Activated CD4-positive, alpha-beta T cell treated with anti-CD3 and anti-CD28 coated beads, Interleukin-2, amount 10 ng/mL, durations not matched to agents 7 days and 5 days (primary cell): ENCODE data around the gene PPP2R5D. TPM values are rescaled to one million over a fixed set of nuclear protein-coding genes. Genes with fewer than 3 reads are reported as not detected.
"Not testable (repeated sequence)": the region's sequence is repeated elsewhere in the genome, so short reads cannot be mapped to it uniquely, and the experiment has no call there.

Experiments used
- CTCF ChIA-PET: fragments of 350-600 bp; sonication (Branson Sonifier 250); formaldehyde crosslinking; loops from one replicate; lab custom pipeline; 2021; ENCODE audit warnings: antibody characterized with exemption; lab: Charles Lee
- POLR2A ChIA-PET: fragments of 350-600 bp; sonication (Branson Sonifier 250); formaldehyde crosslinking; loops from one replicate; lab custom pipeline; 2021; ENCODE audit warnings: antibody characterized with exemption; lab: Charles Lee
- DNase-seq: peaks from one replicate; pipeline ENCODE4 v3.0.0-alpha.2; 2020
- H3K27ac Mint-ChIP-seq: one replicate; pipeline ENCODE4 v1.8.0; 2021; ENCODE audit warnings: mild to moderate bottlenecking, moderate library complexity, mixed read lengths
- H3K27me3 Mint-ChIP-seq: one replicate; pipeline ENCODE4 v1.8.0; 2021; ENCODE audit warnings: mixed read lengths
- H3K36me3 Mint-ChIP-seq: one replicate; pipeline ENCODE4 v1.8.0; 2021; ENCODE audit warnings: low read depth, mixed read lengths
- H3K4me1 Mint-ChIP-seq: one replicate; pipeline ENCODE4 v1.8.0; 2021; ENCODE audit warnings: mixed read lengths
- H3K4me3 Mint-ChIP-seq: one replicate; pipeline ENCODE4 v1.8.0; 2021; ENCODE audit warnings: mild to moderate bottlenecking, moderate library complexity, mixed read lengths
- H3K9me3 Mint-ChIP-seq: one replicate; pipeline ENCODE4 v1.8.0; 2021; ENCODE audit warnings: mixed read lengths
- total RNA-seq, 2 experiments: library from RNA; stranded (reverse); gene quantifications; one replicate each; pipeline ENCODE4 v1.2.3, GENCODE V29; 2021

Gene PPP2R5D
- total RNA-seq, 2 experiments from 2014 or later: 62.0 to 68.1 TPM

- Mint-ChIP-seq H3K9me3 (no peaks in the 10 kb centered on the region), H3K4me3 (no peak overlapping the region), H3K4me1 (no peaks in the 10 kb centered on the region), H3K27ac (no peak overlapping the region), H3K27me3 (no peaks in the 10 kb centered on the region), H3K36me3 (peaks cover 4% of the 10 kb centered on the region)
- CTCF ChIA-PET: interaction anchor here (0.7 to 1.2 kb wide), 3 partner anchors 28 to 279 kb away, joined by 3 to 5 read pairs (median 3); no protein-coding TSS in a partner anchor
- POLR2A ChIA-PET: no interaction called here
- DNase-seq: no peak
Measured at GRCh38 chr6:42952389-42952788, 32.0 kb upstream of the PPP2R5D start.

GRCh38 chr6:42954405-42954804 lies 30.0 kb upstream of the PPP2R5D start:
- CTCF ChIA-PET, H3K4me3 Mint-ChIP-seq, H3K27me3 Mint-ChIP-seq, DNase-seq, H3K9me3 Mint-ChIP-seq, H3K27ac Mint-ChIP-seq, POLR2A ChIA-PET, H3K36me3 Mint-ChIP-seq, H3K4me1 Mint-ChIP-seq: not testable (repeated sequence)

DNA sequence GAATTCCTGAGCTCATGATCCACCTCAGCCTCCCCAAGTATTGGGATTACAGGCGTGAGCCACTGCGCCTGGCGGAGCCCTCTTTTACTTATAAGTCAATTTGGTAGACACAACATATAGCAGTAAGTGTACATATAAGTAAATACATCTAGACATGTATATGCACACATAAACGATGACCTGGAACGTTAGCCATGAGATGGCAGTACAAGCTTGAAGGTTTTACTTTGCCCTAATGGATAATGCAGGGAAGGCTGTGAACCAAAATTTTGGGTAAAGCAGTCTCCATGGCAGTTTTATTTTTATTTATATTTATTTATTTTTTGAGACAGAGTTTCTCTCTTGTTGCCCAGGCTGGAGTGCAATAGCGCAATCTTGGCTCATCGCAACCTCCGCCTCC lies 26.2 kb upstream of the PPP2R5D start:
- no peak overlapping the region for H3K4me3 Mint-ChIP-seq
- ChIA-PET POLR2A (no interaction called here), CTCF (interaction anchor here (0.7 kb wide), 1 partner anchor 45 kb away, joined by 3 read pairs; no protein-coding TSS in a partner anchor)
- no peaks in the 10 kb centered on the region for H3K9me3 Mint-ChIP-seq
- H3K4me1 Mint-ChIP-seq: peaks cover 10% of the 10 kb centered on the region
- no peak overlapping the region for H3K27ac Mint-ChIP-seq
- H3K36me3 Mint-ChIP-seq: peaks cover 3% of the 10 kb centered on the region
- H3K27me3 Mint-ChIP-seq: peaks cover 4% of the 10 kb centered on the region
- no peak for DNase-seq

- peak overlapping the region; percentile 40 for H3K4me3 Mint-ChIP-seq
- H3K4me1 Mint-ChIP-seq: peaks cover 10% of the 10 kb centered on the region
- ChIA-PET POLR2A (no interaction called here), CTCF (interaction anchor here (0.6 to 2.0 kb wide), 4 partner anchors 9 to 20 kb away, joined by 4 to 7 read pairs (median 4); no protein-coding TSS in a partner anchor)
- peaks cover 4% of the 10 kb centered on the region for H3K27me3 Mint-ChIP-seq
- no peak for DNase-seq
- H3K9me3 Mint-ChIP-seq: no peaks in the 10 kb centered on the region
- H3K27ac Mint-ChIP-seq: no peak overlapping the region
- H3K36me3 Mint-ChIP-seq: peaks cover 7% of the 10 kb centered on the region
Measured at GRCh38 chr6:42959917-42960242, 24.5 kb upstream of the PPP2R5D start.

DNA sequence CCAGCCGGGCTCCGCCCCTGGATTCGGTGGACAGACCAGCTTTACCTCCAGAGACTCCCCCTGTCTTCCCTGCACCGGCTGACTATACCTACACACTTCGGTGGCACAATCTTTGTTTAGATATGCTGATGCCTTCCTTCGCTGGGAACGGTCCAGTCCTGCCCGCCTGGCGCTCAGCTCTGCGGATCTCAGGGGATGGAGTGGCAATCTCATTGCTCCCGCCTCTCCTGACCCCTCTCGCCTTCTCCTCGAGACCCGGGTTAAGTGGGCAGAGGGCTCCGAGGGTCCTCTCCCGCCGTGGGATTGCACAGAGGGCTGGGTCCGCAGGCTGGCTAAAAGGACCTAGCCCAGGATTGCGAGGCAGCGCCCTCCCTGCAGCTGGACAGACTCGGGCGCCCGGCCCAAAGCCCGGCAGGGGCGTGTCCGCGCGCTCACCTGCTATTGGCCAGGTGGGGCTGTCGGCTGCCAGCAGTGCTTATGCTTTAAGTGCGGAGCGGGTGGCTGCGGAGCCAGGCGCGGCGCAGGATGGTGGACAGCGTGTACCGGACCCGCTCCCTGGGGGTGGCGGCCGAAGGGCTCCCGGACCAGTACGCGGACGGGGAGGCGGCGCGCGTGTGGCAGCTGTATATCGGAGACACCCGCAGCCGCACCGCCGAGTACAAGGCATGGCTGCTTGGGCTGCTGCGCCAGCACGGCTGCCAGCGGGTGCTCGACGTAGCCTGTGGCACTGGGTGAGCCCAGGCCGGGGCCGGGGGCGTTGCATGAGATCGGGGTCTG lies 23.9 kb upstream of the PPP2R5D start, which contains the start of gene GNMT:
GNMT (plus strand) TSS at position 512 of the 777 bp plus-strand sequence; CDS start at position 526, 14 bp downstream.
- ChIA-PET CTCF (interaction anchor here (0.5 to 2.0 kb wide), 8 partner anchors 10 to 358 kb away, joined by 3 to 7 read pairs (median 4); no protein-coding TSS in a partner anchor), POLR2A (no interaction called here)
- Mint-ChIP-seq H3K36me3 (peaks cover 8% of the 10 kb centered on the region), H3K9me3 (no peaks in the 10 kb centered on the region), H3K27me3 (peaks cover 4% of the 10 kb centered on the region), H3K27ac (no peak within 1 kb of the TSS), H3K4me1 (peaks cover 10% of the 10 kb centered on the region), H3K4me3 (peak within 1 kb of the TSS; percentile 40)
- peak; percentile 27 for DNase-seq

GRCh38 chr6:42961020-42961470 lies 23.3 kb upstream of the PPP2R5D start:
- H3K9me3 Mint-ChIP-seq: no peaks in the 10 kb centered on the region
- H3K27me3 Mint-ChIP-seq: peaks cover 4% of the 10 kb centered on the region
- no peak overlapping the region for H3K4me3 Mint-ChIP-seq
- POLR2A ChIA-PET: no interaction called here
- no peak for DNase-seq
- CTCF ChIA-PET: interaction anchor here (0.6 to 2.0 kb wide), 6 partner anchors 10 to 358 kb away, joined by 3 to 7 read pairs (median 4); partner anchors contain the start of gene PEX6
- no peak overlapping the region for H3K27ac Mint-ChIP-seq
- H3K36me3 Mint-ChIP-seq: peaks cover 10% of the 10 kb centered on the region
- H3K4me1 Mint-ChIP-seq: peaks cover 10% of the 10 kb centered on the region

- ChIA-PET CTCF (interaction anchor here (0.9 to 1.3 kb wide), 2 partner anchors 17 to 18 kb away, joined by 3 to 5 read pairs; partner anchors contain the start of gene PEX6), POLR2A (no interaction called here)
- no peaks in the 10 kb centered on the region for H3K9me3 Mint-ChIP-seq
- H3K27ac Mint-ChIP-seq: no peak overlapping the region
- no peak overlapping the region for H3K4me3 Mint-ChIP-seq
- H3K36me3 Mint-ChIP-seq: peaks cover 10% of the 10 kb centered on the region
- no peak for DNase-seq
- H3K4me1 Mint-ChIP-seq: peaks cover 10% of the 10 kb centered on the region
- peaks cover 4% of the 10 kb centered on the region for H3K27me3 Mint-ChIP-seq
Measured at GRCh38 chr6:42962096-42962495, 22.3 kb upstream of the PPP2R5D start.

DNA sequence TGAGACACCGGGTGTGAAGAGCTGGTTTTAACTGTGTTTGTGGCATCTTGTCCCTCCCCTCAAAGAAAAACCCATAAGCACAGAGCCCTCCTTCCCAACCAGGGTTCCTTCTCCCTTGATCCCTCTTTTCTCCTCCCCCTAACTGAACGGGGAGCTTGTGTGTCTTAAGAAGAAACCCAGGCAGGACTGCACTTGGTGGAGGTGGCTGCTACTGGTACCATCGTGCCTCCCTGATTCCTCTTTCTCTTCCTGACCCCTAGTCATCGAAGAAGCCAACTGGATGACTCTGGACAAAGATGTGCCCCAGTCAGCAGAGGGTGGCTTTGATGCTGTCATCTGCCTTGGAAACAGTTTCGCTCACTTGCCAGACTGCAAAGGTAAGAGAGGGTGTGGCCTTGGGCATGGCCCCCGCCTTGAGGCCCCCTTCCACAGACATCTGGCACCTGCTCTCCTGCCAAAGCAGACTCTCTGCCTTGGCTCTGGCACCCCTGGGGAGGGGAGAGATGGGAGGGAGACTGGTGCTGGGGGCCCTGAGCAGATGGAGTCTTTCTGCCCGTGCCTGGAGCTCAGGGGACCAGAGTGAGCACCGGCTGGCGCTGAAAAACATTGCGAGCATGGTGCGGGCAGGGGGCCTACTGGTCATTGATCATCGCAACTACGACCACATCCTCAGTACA lies 21.7 kb upstream of the PPP2R5D start:
- Mint-ChIP-seq H3K4me1 (peaks cover 10% of the 10 kb centered on the region), H3K27ac (no peak overlapping the region), H3K27me3 (peaks cover 4% of the 10 kb centered on the region), H3K36me3 (peaks cover 11% of the 10 kb centered on the region), H3K9me3 (no peaks in the 10 kb centered on the region), H3K4me3 (no peak overlapping the region)
- CTCF ChIA-PET: interaction anchor here (0.9 to 1.3 kb wide), 2 partner anchors 16 to 18 kb away, joined by 3 to 5 read pairs; partner anchors contain the start of gene PEX6
- POLR2A ChIA-PET: no interaction called here
- no peak for DNase-seq

DNA sequence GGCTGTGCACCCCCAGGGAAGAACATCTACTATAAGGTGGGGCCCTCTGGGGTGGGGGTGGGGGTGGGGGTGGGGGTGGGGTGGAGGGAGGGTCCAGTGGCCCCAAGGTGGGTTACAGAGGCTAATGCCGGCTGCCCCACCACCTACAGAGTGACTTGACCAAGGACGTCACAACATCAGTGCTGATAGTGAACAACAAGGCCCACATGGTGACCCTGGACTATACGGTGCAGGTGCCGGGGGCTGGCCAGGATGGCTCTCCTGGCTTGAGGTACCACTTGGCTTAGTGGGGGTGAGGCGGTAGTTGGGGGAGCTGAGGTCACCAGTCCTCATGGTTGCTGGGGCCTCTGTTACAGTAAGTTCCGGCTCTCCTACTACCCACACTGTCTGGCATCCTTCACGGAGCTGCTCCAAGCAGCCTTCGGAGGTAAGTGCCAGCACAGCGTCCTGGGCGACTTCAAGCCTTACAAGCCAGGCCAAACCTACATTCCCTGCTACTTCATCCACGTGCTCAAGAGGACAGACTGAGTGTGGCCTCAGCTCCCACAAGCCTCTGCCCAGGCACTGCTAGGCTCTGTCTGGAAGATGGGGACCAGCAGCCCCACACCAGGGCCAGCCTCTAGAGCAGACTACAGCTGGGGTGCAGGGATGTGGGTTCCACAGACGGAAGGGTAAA lies 21.1 kb upstream of the PPP2R5D start:
- no peaks in the 10 kb centered on the region for H3K9me3 Mint-ChIP-seq
- POLR2A ChIA-PET: no interaction called here
- peaks cover 10% of the 10 kb centered on the region for H3K4me1 Mint-ChIP-seq
- peaks cover 4% of the 10 kb centered on the region for H3K27me3 Mint-ChIP-seq
- no peak overlapping the region for H3K4me3 Mint-ChIP-seq
- CTCF ChIA-PET: interaction anchor here (0.9 kb wide), 1 partner anchor 49 kb away, joined by 3 read pairs; no protein-coding TSS in a partner anchor
- no peak for DNase-seq
- H3K36me3 Mint-ChIP-seq: peaks cover 11% of the 10 kb centered on the region
- no peak overlapping the region for H3K27ac Mint-ChIP-seq

GRCh38 chr6:42963855-42964605 lies 20.3 kb upstream of the PPP2R5D start:
- H3K27me3 Mint-ChIP-seq: peaks cover 4% of the 10 kb centered on the region
- H3K27ac Mint-ChIP-seq: peak overlapping the region; percentile 31
- H3K4me3 Mint-ChIP-seq: no peak overlapping the region
- peak; percentile 55 for DNase-seq
- peaks cover 11% of the 10 kb centered on the region for H3K36me3 Mint-ChIP-seq
- no peaks in the 10 kb centered on the region for H3K9me3 Mint-ChIP-seq
- ChIA-PET POLR2A (no interaction called here), CTCF (interaction anchor here (0.7 to 1.4 kb wide), 4 partner anchors 16 to 53 kb away, joined by 3 to 4 read pairs (median 3); partner anchors contain the start of gene PEX6)
- peaks cover 10% of the 10 kb centered on the region for H3K4me1 Mint-ChIP-seq

- CTCF ChIA-PET: interaction anchor here (0.6 to 0.7 kb wide), 2 partner anchors 177 to 660 kb away, joined by 3 read pairs; no protein-coding TSS in a partner anchor
- Mint-ChIP-seq H3K27me3 (no peaks in the 10 kb centered on the region), H3K9me3 (no peaks in the 10 kb centered on the region), H3K4me1 (no peaks in the 10 kb centered on the region), H3K4me3 (no peak overlapping the region), H3K27ac (no peak overlapping the region), H3K36me3 (peaks cover 11% of the 10 kb centered on the region)
- POLR2A ChIA-PET: no interaction called here
- no peak for DNase-seq
Measured at GRCh38 chr6:42966571-42966970, 17.8 kb upstream of the PPP2R5D start.
